Uterus (tissue), 4 donors: Measurements from ENCODE around the gene IGLL1. TPM values are rescaled to one million over a fixed set of nuclear protein-coding genes. Genes with fewer than 3 reads are reported as not detected.

Source experiments
- DNase-seq, 2 donors: peaks; one replicate each; pipeline ENCODE4 v3.0.0-alpha.2; 2019 to 2020
- H3K27ac ChIP-seq, 2 donors: fragments of 200-600 bp; sonication (generic); 1 replicate in 1 of 2; 2 replicates in 1 of 2; pipeline ENCODE4 v1.5.1; 2016 to 2018
- H3K27me3 ChIP-seq, 2 donors: fragments of 200-600 bp; sonication (generic); one replicate each; pipeline ENCODE4 v1.5.1; 2018 to 2019; ENCODE audit warnings: control low read depth in 1 of 2
- H3K36me3 ChIP-seq, 2 donors: fragments of 200-600 bp; sonication (generic); one replicate each; pipeline ENCODE4 v1.5.1; 2019; ENCODE audit warnings: control low read depth in 1 of 2
- H3K4me1 ChIP-seq, 2 donors: fragments of 200-600 bp; sonication (generic); one replicate each; pipeline ENCODE4 v1.5.1; 2018 to 2019; ENCODE audit warnings: control low read depth in 1 of 2
- H3K4me3 ChIP-seq, 2 donors: fragments of 200-600 bp; sonication (generic); 1 replicate in 1 of 2; 2 replicates in 1 of 2; pipeline ENCODE4 v1.5.1; 2018 to 2019; ENCODE audit warnings: mild to moderate bottlenecking in 1 of 2
- H3K9me3 ChIP-seq, 2 donors: fragments of 200-600 bp; sonication (generic); one replicate each; pipeline ENCODE4 v1.5.1; 2019; ENCODE audit warnings: control low read depth in 1 of 2
- POLR2A ChIP-seq, 2 donors: fragments of 450-650 bp; IDR thresholded peaks; one replicate each; pipeline ENCODE4 v1.6.1; 2016; ENCODE audit warnings: antibody characterized with exemption in 2 of 2, mild to moderate bottlenecking in 1 of 2, moderate library complexity in 1 of 2
- intact Hi-C: fragments of 100-400 bp; cut with DNase I; formaldehyde crosslinking; loops from one replicate; pipeline ENCODE4 v1.15.1; 2023; ENCODE audit warnings: low total_unique reads
- total RNA-seq, 4 donors: library from RNA; depleted of rRNA in 3 of 4; stranded (reverse); fragments of >200 nt in 3 of 4; gene quantifications; one replicate each; pipeline versions ENCODE4 v1.1.0 to v1.2.4, GENCODE V29; 2014 to 2023
- TF ChIP-seq, protein P1 (sequence below), 4 experiments: fragments of 200-600 bp in 2 of 4; fragments of 450-650 bp in 2 of 4; sonication (generic) in 2 of 4; IDR thresholded peaks; one replicate each; pipeline ENCODE4 v1.5.1; 2016 to 2019; ENCODE audit warnings: antibody characterized with exemption in 4 of 4, mild to moderate bottlenecking in 2 of 4, moderate library complexity in 1 of 4
- donor health status: DM: yes; HTN: yes; CAD: no.

Gene IGLL1
- total RNA-seq, 4 donors from 2014 or later, result 0.48 TPM; not detected in 3

DNA sequence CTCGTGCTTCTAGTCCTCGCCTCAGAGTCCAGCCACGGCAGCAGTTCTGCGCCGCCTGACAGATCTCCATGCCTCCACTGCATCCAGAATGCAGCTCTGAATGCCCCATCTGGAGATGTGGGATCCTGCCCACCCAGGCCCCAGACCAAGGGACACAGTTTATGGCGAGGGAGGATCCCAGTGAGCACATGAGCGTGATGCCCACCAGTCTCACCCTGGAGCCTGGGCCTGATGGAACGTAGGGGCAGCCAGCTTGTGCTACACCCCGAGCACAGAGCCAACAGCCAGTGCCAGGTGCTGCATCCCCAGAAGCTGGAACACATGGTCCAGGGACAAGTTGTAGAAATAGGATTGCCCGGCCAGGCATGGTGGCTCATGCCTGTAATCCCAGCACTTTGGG is 10.4 kb downstream of the IGLL1 start:
- Histone ChIP-seq H3K36me3 (no peaks in the 10 kb centered on the region), H3K4me3 (no peak overlapping the region), H3K4me1 (peaks cover 0 to 7% of the 10 kb centered on the region in 2 donors), H3K27me3 (no peaks in the 10 kb centered on the region), H3K9me3 (no peaks in the 10 kb centered on the region), H3K27ac (no peak overlapping the region)
- no peak for TF ChIP-seq POLR2A (IDR thresholded peaks at IDR 0.05)
- TF ChIP-seq, protein P1, sequence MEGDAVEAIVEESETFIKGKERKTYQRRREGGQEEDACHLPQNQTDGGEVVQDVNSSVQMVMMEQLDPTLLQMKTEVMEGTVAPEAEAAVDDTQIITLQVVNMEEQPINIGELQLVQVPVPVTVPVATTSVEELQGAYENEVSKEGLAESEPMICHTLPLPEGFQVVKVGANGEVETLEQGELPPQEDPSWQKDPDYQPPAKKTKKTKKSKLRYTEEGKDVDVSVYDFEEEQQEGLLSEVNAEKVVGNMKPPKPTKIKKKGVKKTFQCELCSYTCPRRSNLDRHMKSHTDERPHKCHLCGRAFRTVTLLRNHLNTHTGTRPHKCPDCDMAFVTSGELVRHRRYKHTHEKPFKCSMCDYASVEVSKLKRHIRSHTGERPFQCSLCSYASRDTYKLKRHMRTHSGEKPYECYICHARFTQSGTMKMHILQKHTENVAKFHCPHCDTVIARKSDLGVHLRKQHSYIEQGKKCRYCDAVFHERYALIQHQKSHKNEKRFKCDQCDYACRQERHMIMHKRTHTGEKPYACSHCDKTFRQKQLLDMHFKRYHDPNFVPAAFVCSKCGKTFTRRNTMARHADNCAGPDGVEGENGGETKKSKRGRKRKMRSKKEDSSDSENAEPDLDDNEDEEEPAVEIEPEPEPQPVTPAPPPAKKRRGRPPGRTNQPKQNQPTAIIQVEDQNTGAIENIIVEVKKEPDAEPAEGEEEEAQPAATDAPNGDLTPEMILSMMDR (IDR thresholded peaks at IDR 0.05), result no peak
- intact Hi-C loops, result no loop called here
- DNase-seq, result no peak

DNA sequence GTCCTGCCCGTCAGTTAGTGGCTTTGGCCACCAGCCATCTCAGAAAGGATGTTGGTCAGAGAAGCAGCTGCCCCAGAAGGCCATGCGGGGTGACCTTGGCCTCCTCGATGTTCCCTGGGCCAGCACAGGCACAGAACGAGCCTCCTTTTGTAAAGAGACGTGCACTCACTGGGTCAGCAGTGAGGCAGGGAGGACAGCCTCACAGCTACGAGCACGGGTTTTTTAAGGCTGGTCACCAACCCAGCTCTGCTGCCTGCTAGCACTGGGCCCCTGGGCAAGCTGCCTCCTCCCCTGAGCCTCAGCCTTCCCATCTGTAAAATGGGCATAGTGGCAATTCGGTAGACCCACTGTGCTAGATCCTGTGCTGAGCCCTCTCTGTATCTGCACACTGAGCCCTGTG is 10.8 kb downstream of the IGLL1 start:
- DNase-seq, result no peak
- Histone ChIP-seq H3K9me3 (no peaks in the 10 kb centered on the region), H3K4me1 (peaks cover 0 to 7% of the 10 kb centered on the region in 2 donors), H3K4me3 (no peak overlapping the region), H3K36me3 (no peaks in the 10 kb centered on the region), H3K27me3 (no peaks in the 10 kb centered on the region), H3K27ac (no peak overlapping the region)
- intact Hi-C loops, result no loop called here
- TF ChIP-seq, protein P1 (IDR thresholded peaks at IDR 0.05), result no peak
- TF ChIP-seq POLR2A (IDR thresholded peaks at IDR 0.05), result no peak

DNA sequence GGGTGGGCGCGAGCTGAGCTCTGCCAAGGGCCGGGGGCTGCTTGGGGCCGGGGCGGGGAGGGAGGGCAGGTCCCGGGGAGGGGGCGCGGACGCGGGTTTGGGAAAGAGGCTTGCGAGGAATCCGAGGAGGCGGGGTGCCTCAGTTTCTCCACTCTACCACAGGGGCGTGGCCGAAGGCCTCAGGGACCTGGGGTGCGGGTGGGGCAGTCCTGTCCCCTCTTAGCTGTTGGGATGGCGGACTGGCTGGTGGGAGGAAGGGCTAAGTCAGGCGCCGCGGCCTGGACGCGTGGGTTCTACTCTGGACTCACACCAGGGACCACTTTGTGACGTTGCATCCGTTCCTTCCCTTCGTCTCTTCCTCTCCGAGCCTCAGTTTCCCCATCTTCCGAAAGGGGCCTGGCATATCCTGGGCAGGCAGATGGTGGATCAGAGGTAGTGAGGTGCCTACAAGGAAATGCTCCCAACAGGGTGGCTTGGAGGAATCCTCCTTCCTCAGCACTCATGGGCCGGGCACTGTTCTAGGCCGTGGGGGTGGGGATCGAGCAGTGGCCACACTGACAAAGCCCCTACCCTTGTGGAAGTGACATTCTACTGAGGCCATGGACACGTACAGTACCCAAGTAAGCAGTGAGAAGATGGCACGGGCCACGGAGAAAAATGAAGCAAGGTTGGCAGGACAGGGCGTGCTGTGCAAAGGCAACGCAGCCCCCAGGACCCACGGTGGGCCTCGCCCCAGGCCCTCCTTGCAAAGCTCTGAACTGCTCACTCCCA is 13.2 kb downstream of the IGLL1 start:
- intact Hi-C loops, result no loop called here
- no peak for TF ChIP-seq POLR2A (IDR thresholded peaks at IDR 0.05)
- TF ChIP-seq, protein P1 (IDR thresholded peaks at IDR 0.05), result no peak
- peaks cover 0 to 7% of the 10 kb centered on the region in 2 donors for H3K4me1 ChIP-seq
- no peak overlapping the region for H3K27ac ChIP-seq
- H3K9me3 ChIP-seq, result no peaks in the 10 kb centered on the region
- no peak for DNase-seq
- H3K4me3 ChIP-seq, result peak overlapping the region in 1 of 2 donors; percentile 33
- no peaks in the 10 kb centered on the region for H3K27me3 ChIP-seq
- no peaks in the 10 kb centered on the region for H3K36me3 ChIP-seq

DNA sequence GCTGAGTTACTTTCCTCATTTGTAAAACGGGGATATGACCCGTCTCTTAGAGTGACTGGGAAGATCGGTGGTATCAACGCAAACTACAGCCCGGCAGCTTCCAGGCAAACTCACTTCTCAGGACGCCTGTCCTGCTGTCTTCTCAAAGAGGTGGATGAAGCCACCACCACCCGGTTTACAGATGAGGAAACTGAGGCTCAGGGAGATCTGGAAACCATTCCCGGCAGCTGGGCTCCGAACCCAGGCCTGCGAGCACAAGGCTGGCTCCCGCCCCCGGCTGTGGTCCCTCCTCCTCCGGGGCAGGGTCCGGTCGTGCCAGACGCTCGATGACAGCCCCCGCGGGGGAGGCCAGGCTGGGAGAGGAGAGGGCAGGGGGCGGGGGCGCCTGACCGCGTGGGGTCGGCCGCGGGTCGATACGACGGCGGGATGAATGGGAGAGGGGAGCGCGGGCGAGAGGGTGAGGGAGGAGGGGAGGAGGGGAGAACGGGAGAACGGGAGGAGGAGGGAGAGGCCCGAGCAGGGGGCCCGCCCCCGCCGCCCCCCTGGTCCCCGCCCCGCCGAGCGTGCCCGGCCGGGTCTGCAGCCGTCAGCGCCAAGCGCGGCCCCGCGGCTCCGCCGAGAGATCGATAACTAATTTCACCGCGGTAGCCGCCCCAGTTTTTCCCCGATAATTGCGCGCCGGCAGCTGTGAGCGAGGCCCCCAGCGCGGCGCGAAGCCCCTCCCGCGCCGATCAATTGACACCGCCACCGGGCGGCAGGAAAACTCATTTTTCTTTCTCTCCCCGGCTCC is 14.0 kb downstream of the IGLL1 start:
- Histone ChIP-seq H3K4me1 (peaks cover 0 to 7% of the 10 kb centered on the region in 2 donors), H3K27ac (no peak overlapping the region), H3K4me3 (peak overlapping the region; percentile 9 to 33), H3K9me3 (no peaks in the 10 kb centered on the region), H3K36me3 (no peaks in the 10 kb centered on the region), H3K27me3 (no peaks in the 10 kb centered on the region)
- TF ChIP-seq POLR2A (IDR thresholded peaks at IDR 0.05), result no peak
- intact Hi-C loops, result no loop called here
- DNase-seq, result no peak

DNA sequence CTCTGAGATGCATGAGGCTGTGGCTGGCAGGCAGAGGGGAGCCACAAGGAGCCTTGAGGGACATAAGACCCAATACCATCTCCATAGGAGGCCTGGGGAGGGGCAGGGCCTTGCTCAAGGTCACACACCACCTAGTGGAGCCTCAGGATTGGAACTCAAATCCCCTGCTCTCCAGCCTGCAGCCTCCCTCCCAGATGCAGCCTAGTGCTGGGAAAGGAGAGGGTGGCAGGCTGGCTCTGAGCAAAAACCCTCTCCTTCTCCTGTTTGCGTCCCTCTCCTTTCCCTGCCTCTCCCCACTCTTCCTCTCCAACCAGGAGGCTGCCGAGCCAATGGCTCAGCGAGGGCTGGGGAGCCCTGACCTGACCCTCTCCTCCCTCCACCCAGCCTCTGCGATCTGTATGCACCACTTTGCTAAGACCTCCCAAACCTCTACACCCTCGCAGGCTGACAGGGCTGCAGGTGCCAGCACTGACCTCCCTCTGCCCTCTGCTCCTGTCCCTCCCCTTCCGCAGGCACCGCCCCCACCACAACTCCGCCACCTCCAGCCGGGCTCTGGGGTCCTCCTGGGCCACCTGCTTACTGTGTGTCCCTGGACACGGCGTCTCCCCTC is 14.7 kb downstream of the IGLL1 start:
- Histone ChIP-seq H3K27me3 (no peaks in the 10 kb centered on the region), H3K9me3 (no peaks in the 10 kb centered on the region), H3K4me1 (peaks cover 0 to 7% of the 10 kb centered on the region in 2 donors), H3K36me3 (no peaks in the 10 kb centered on the region), H3K27ac (no peak overlapping the region), H3K4me3 (no peak overlapping the region)
- intact Hi-C loops, result no loop called here
- TF ChIP-seq, protein P1 (IDR thresholded peaks at IDR 0.05), result no peak
- TF ChIP-seq POLR2A (IDR thresholded peaks at IDR 0.05), result no peak
- no peak for DNase-seq
